ENCODE data around the gene CDKN2D.

Gene CDKN2D

GRCh38 chr19:10557603-10558197 is 11.1 kb downstream of the CDKN2D start:
- TF ChIP-seq CTCF (conservative IDR thresholded peaks at IDR 0.05; ENCODE audit: low read depth, low read length): no peak
- H3K4me3 ChIP-seq (ENCODE audit: low read depth, low read length): no peak overlapping the region
- DNase-seq (ENCODE audit: low read depth): no peak

GRCh38 chr19:10555610-10555973 is 13.2 kb downstream of the CDKN2D start:
- no peak for TF ChIP-seq CTCF (conservative IDR thresholded peaks at IDR 0.05; ENCODE audit: low read depth, low read length)
- H3K4me3 ChIP-seq (ENCODE audit: low read depth, low read length): no peak overlapping the region
- no peak for DNase-seq (ENCODE audit: low read depth)

GRCh38 chr19:10554760-10555609 is 13.8 kb downstream of the CDKN2D start:
- peak; percentile 13 for TF ChIP-seq CTCF (conservative IDR thresholded peaks at IDR 0.05; ENCODE audit: low read depth, low read length)
- H3K4me3 ChIP-seq (ENCODE audit: low read depth, low read length): no peak overlapping the region
- DNase-seq (ENCODE audit: low read depth): no peak

GRCh38 chr19:10553943-10554381 is 14.8 kb downstream of the CDKN2D start:
- no peak for DNase-seq (ENCODE audit: low read depth)
- no peak for TF ChIP-seq CTCF (conservative IDR thresholded peaks at IDR 0.05; ENCODE audit: low read depth, low read length)

GRCh38 chr19:10553087-10553667 is 15.6 kb downstream of the CDKN2D start:
- no peak for DNase-seq (ENCODE audit: low read depth)
- no peak for TF ChIP-seq CTCF (conservative IDR thresholded peaks at IDR 0.05; ENCODE audit: low read depth, low read length)
- no peak overlapping the region for H3K4me3 ChIP-seq (ENCODE audit: low read depth, low read length)

More at GRCh38 chr19:10553943-10554381, 14.8 kb downstream of the CDKN2D start:
- no peak overlapping the region for H3K4me3 ChIP-seq (ENCODE audit: low read depth, low read length)

- no peak for TF ChIP-seq CTCF (conservative IDR thresholded peaks at IDR 0.05; ENCODE audit: low read depth, low read length)
- no peak overlapping the region for H3K4me3 ChIP-seq (ENCODE audit: low read depth, low read length)
- DNase-seq (ENCODE audit: low read depth): peak; percentile 37
These were observed 16.2 kb downstream of the CDKN2D start for GRCh38 chr19:10552510-10553053.

Measured in choroid plexus epithelial cell (primary cell).